Umbilical cord (tissue), 2 donors: ENCODE results near the gene PIP4K2A. TPM values are rescaled to one million over a fixed set of nuclear protein-coding genes. Genes with fewer than 3 reads are reported as not detected.
"Not testable (repeated sequence)": the region's sequence is repeated elsewhere in the genome, so short reads cannot be mapped to it uniquely, and the experiment has no call there.

Experiments used
- DNase-seq: peaks from one replicate; pipeline ENCODE4 v3.0.0-alpha.2; 2015; ENCODE audit warnings: low spot score
- total RNA-seq: library from RNA; depleted of rRNA; stranded (reverse); fragments of >200 nt; gene quantifications from one replicate; pipeline ENCODE4 v1.2.3, GENCODE V29; 2014; ENCODE audit warnings: low replicate concordance; ENCODE audit not compliant: insufficient read depth

PIP4K2A gene
- total RNA-seq, 1 donor from 2014 or later = 35.9 TPM

GRCh38 chr10:22719406-22720042 lies 5.1 kb upstream of the PIP4K2A start:
- DNase-seq = no peak

GRCh38 chr10:22718659-22719058 lies 4.3 kb upstream of the PIP4K2A start:
- not testable (repeated sequence) for DNase-seq

GRCh38 chr10:22717728-22718127 lies 3.4 kb upstream of the PIP4K2A start:
- no peak for DNase-seq

- DNase-seq = no peak
Observed at GRCh38 chr10:22716943-22717342, 2.6 kb upstream of the PIP4K2A start.

GRCh38 chr10:22715290-22715625 lies 880 bp upstream of the PIP4K2A start:
- DNase-seq = no peak

- DNase-seq = peak; percentile 40
Observed at GRCh38 chr10:22713853-22714478, 412 bp downstream of the PIP4K2A start.

GRCh38 chr10:22712956-22713852 lies 1.2 kb downstream of the PIP4K2A start:
- DNase-seq = peak; percentile 26

GRCh38 chr10:22712211-22712955 lies 2.0 kb downstream of the PIP4K2A start:
- peak; percentile 32 for DNase-seq

- DNase-seq = no peak
Observed at GRCh38 chr10:22711373-22711772, 3.0 kb downstream of the PIP4K2A start.

GRCh38 chr10:22710139-22710745 lies 4.1 kb downstream of the PIP4K2A start:
- DNase-seq = no peak

GRCh38 chr10:22708772-22709171 lies 5.6 kb downstream of the PIP4K2A start:
- no peak for DNase-seq

- DNase-seq = no peak
Observed at GRCh38 chr10:22705527-22705926, 8.9 kb downstream of the PIP4K2A start.

- no peak for DNase-seq
Observed at GRCh38 chr10:22704942-22705341, 9.4 kb downstream of the PIP4K2A start.

- no peak for DNase-seq
Observed at GRCh38 chr10:22704471-22704911, 9.9 kb downstream of the PIP4K2A start.

- no peak for DNase-seq
Observed at GRCh38 chr10:22702348-22702747, 12.0 kb downstream of the PIP4K2A start.

- no peak for DNase-seq
Observed at GRCh38 chr10:22701132-22701826, 13.1 kb downstream of the PIP4K2A start.

- DNase-seq = no peak
Observed at GRCh38 chr10:22700489-22700888, 13.9 kb downstream of the PIP4K2A start.

- no peak for DNase-seq
Observed at GRCh38 chr10:22699976-22700375, 14.4 kb downstream of the PIP4K2A start.

- no peak for DNase-seq
Observed at GRCh38 chr10:22698941-22699440, 15.4 kb downstream of the PIP4K2A start.

- DNase-seq = no peak
Observed at GRCh38 chr10:22697800-22698199, 16.6 kb downstream of the PIP4K2A start.

GRCh38 chr10:22697101-22697500 lies 17.3 kb downstream of the PIP4K2A start:
- DNase-seq = no peak
